G401 (cell line): ENCODE results near the gene PLCL2. TPM values are rescaled to one million over a fixed set of nuclear protein-coding genes. Genes with fewer than 3 reads are reported as not detected.

Source experiments
- DNase-seq: peaks from one replicate; pipeline ENCODE4 v3.0.0-alpha.2; 2015; ENCODE audit warnings: low spot score
- in situ Hi-C: cut with HindIII; loops from 2 replicates; pipeline ENCODE4 v1.10.0; 2016; ENCODE audit warnings: low sequenced_read_pairs, mixed read lengths
- total RNA-seq: library from RNA; depleted of rRNA; stranded (reverse); fragments of >200 nt; shearing (Covaris generic); gene quantifications from 2 replicates; pipeline ENCODE4 v1.2.3, GENCODE V29; 2014

PLCL2 gene
- total RNA-seq, 1 experiment from 2014 or later, result not detected

DNA sequence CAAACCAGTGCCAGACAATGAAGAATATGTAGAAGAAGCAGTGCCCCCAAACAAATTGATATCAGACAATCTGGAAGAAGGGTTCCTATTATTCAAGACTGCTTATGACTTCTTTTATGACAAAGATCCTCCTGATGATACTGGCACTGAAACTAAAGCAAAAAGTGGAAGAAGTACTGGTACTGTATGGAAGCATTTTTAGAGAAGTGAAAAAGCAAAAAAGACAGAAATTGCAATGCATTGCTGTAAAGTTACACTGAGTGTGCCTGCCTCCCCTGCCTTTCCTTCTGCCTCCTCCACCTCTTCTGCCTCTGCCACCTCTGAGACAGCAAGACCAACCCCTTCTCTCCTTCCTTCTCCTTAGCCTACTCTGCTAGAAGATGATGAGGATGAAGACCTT is 167.6 kb downstream of the PLCL2 start:
- no peak for DNase-seq
- in situ Hi-C loops, result no loop called here

DNA sequence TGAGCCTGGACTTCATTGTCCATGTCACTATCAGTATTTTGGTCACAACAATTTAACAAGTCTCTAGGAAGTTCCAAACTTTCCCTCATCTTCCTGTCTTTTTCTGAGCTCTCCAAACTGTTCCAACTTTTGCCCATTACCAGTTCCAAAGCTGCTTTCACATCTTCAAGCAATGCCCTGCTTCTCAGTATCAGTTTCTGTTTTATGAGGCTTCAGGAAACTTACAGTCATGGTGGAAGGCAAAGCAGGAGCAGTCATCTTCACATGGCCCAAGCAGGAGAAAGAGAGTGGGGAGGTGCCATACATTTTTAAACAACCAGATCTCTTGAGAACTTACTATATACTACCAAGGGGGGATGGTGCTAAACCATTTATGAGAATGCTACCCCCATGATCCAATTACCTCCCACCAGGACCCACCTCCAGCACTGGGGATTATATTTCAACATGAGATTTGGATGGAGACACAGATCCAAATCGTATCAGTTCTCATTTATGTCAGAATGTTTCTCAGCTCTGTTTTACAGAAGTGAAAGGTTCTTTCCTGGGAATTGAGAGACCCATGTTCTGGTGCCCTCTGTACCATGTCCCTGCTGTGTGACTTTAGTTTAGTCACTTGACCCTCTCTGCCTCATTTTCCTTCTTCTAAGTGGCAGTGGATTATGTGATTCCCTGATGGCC is 169.7 kb downstream of the PLCL2 start:
- in situ Hi-C loops, result no loop called here
- no peak for DNase-seq

DNA sequence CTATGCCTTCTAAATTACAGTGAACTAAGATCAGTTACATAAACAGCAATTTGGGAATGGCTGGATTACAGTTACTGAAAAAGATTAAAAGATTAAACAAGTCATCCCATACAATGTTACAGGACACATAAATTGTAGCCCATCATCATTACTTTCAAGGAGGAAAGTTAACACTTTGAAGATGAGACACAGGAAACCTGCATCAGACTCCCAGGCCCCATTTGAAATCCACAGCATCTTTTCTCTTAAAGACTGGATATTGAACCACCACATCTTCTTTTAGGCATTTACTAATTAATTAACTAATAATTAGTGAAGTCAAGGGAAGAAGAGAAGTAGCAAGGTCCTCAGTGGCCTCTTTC is 170.2 kb downstream of the PLCL2 start:
- in situ Hi-C loops, result no loop called here
- DNase-seq, result no peak

DNA sequence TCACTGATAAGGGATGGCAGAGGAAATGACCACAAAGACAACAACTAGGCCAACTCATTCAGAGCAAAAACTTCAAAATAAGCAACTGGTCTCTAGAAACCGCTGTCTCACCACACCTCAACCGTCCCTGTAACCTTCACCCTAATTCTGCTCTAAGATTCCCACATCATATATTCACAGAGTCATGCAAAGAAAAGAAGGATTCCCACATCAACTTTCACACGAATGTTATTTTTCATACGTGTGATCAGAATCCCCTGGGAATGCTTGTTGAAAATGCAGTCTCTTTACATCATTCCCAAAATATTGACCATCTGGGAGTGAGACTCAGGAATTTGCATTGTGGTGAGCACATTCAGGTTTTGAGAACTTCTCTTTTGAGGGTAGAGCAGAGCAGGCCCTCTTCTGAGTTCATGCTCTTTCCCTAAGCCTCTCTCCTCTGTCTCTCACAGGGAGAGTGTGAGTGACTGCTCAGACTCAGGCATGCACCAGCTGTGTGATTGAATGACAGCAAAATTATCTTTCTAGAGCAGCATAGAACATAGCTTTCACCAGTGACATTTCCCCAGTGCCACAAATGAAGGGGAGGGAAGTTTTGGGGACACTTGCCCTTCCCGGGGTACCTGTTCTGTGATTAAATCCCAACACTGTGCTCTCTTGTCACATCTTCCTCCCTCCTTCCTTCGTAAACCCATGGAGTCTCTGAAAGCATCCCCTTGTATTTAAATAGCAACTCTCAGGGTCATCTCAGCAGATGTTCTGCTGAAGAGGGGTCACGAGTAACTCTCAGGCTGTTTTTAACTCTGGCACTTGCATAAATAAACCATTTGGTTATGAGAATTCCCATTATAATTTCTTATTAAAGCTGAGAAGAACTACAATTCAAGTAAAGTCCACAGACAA is 170.9 kb downstream of the PLCL2 start:
- in situ Hi-C loops, result no loop called here
- no peak for DNase-seq

DNA sequence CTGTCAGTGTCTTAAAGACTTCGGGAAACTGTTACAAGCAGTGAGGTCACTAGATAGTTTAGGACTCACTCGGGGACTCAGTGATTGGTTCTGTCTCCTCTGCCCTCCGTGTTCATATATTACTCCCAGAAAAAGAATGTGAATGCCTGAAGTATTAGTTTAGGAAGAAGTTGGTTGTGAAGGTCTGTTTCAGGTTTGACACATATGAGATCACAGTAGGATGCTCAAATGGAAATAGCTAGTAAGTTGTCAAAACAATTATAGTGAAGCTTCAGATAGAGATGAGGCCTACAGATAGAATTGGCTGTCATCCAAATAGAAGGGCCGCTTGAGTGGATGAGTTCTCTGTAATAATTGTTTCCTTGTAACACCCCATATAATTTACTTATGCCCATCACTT is 172.6 kb downstream of the PLCL2 start:
- in situ Hi-C loops, result no loop called here
- DNase-seq, result peak; percentile 76

DNA sequence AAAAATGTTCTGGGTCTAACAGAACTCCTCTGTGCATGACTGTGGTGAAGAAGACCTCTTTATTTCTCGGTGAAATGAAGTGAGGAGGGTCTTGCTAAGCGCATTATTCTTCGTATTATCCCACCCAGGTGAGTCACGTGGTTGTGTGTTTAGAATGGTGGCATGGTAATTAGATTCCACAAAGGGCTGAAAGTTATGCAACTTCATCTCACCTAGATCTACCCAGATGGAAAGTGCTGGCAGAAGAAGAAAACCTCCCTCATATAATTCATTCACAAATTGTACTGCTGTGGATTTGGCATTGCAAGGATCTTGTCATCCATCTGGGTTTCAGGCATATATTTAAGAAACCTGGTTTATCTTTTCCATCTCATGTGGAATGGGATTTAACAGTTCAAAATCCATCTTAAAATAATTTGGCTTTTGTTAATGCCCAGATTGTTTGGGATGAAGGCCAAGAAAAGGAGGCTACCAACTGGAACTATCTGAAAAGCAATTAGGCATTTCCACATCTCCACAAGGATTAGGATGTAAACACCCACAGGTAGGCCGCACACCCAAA is 175.3 kb downstream of the PLCL2 start:
- peak; percentile 81 for DNase-seq
- in situ Hi-C loops, result no loop called here

DNA sequence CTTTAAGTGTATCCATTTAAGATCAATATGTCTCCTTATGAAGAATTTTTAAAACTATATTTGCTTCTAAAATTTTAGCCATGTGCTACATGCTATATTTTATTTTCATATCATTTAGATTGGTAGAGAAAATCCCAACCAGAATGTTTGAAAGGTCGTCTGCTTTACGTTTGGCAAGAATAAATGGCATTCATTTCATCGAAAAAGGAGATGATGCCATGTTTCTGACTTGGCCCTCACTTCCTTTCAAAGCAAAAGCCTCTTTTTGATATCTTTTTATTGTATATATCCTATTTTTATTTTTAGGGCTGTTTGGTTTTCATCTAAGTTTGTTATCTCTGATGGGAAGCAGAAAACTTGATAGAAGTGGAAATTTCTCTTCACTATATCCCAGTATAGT is 176.2 kb downstream of the PLCL2 start:
- in situ Hi-C loops, result no loop called here
- DNase-seq, result no peak

DNA sequence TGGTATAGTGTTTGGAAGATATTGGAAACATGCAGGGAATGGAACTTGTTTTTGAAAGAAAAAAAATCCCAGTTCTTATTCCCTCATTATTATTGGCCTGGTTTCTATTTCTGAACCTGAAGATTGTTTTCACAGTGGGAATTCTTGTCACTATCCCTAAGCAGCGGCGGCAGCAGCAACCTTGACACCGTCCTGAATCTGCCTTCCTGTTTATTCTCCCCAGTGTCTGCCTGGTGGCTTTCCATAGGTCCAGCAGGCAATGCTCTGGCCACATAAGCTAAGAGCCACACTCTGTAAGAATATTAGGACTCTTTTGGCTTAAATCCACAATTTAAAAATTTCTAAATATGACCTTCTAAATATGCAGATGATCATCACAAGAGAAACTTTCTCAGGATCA is 178.0 kb downstream of the PLCL2 start:
- DNase-seq, result no peak
- in situ Hi-C loops, result no loop called here

DNA sequence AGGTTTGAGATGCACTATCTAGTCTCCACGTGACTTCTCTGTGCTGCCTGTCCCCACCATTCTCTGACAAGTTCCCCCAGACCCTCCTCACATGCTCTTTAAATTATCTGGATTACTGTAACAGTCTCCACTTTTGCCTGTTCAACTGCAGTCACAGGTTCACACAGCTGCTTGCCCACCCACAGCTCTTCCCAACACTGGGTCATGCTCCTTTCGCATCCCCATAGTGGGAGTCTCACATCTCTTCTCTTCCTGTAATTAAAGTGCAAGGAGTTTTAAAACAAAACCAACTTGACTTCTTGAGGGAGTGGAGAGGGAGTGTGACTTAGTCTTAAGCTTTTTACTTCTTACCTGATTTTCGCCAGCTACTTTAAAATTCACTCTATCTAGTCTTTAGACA is 178.8 kb downstream of the PLCL2 start:
- in situ Hi-C loops, result no loop called here
- no peak for DNase-seq

DNA sequence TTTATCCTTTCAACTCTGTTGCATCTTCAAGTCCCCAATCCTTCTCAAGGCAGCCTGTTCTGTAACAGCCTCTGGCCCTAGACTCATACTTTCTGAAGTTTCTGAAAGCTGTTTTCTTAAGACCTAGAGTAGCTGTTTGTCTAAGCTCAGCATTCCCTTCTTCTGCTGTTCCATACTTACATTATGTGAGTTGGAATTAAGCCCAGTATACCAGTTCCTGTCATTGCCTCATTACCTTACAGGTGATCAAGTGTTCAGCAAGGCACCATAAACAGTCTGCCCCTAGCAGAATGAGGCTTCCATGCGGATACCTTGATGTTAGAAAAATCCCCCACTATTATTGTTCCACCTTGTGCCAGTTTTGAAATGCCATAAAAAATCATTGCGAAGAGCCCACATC is 180.6 kb downstream of the PLCL2 start:
- in situ Hi-C loops, result no loop called here
- DNase-seq, result no peak

DNA sequence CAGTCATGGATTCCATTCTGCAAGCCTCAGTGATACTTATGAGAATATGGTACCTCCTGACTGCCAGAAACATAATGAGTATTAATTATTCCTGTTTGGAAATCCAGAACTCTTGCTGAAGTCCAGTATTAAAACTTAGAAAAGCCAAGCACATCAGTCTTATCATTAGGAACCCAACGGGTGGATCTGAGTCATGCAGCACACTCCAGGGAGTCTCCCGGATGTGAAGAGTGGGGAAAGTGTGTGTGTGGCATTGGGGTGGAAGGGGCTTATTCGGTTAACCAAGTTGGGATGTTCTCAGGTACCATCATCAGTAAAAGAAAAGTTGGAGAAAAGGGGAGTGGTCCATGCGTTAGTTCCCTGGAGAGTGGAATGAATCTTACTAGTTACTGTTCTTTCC is 181.1 kb downstream of the PLCL2 start:
- DNase-seq, result no peak
- in situ Hi-C loops, result no loop called here

DNA sequence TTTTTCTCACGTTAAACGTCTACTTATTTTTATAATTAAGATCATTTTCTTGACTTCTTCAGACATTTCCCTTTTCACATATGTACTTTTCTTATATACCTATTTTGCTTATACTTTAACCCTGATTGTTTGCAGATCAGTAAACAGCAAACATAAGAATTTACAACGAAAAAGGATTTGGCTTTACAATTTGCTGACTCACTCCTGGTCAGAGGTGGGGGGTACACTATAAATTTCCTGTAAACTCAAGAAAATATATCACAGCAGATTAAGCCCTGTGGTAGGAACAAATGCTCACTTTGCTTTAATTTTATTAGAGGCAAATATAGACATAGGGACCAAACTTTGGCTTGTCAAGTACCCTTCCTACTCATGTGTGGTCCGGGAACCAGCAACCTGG is 185.0 kb downstream of the PLCL2 start:
- DNase-seq, result no peak
- in situ Hi-C loops, result no loop called here

DNA sequence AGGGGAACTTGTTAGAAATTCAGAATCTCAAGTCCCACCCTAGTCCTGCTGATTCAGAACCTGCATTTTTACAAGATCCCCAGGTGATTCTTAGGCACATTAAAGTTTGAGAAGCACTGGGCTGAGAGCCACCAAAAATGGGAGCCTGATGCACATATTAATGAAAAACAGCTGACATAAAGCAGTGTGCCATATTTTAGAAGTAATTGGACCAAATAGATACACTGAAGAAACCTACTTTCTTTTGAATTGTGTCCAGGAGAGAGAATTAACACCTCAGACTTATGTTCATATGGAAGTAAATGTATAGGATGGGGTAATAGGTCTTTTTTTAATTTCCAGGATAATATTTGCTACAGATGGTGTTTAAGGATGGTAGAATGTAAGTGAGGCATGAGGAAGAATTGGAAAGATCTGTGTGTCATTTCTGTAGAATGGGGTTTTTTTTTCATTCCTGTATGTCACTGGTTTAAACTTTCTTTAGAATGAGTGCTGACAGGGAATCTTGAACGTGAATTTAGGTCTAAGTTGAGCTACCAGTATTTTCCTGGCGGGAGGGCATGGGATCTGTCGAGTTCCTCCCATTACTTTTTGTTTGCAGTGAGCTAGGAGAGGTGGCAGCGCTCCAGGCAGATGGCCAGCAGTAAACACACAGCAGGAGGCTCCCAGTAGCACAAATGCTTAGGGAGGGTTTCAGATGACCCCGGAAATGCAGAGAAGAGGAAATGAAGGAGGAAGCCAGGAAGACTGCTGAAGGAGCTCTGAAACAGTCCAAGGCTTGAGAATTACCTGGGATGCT is 185.6 kb downstream of the PLCL2 start:
- peak; percentile 76 for DNase-seq
- in situ Hi-C loops, result no loop called here

DNA sequence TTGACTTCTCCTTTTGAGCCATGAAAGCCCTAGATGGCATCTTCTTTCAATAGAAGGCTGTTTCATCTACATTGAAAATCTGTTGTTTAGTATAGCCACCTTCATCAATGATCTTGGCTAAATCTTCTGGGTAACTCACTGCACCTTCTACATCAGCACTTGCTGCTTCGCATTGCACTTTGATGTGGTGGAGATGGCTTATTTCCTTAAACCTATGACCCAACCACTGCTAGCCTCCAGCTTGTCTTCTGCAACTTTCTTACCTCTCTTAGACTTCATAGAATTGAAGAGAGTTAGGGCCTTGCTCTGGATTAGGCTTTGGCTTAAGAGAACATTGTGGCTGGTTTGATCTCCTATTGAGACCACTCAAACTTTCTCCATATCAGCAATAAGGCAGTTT is 189.8 kb downstream of the PLCL2 start:
- in situ Hi-C loops, result no loop called here
- DNase-seq, result no peak

DNA sequence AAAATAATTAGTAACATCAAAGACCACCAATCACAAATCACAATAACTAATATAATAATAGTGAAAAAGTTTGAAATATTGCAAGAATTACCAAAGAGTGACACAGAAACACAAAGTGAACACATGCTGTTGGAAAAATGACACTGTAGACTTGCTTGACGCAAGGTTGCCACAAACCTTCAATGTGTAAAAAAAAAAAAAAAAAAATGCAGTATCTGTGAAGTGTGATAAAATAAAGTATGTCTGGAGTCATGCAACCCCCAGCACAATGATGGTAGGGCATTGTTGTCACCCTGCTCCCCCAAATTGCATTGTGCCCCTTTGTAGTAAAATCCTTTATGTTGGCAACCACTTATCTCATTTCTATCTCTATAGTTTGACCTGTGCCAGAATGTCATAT is 190.6 kb downstream of the PLCL2 start:
- no peak for DNase-seq
- in situ Hi-C loops, result no loop called here

DNA sequence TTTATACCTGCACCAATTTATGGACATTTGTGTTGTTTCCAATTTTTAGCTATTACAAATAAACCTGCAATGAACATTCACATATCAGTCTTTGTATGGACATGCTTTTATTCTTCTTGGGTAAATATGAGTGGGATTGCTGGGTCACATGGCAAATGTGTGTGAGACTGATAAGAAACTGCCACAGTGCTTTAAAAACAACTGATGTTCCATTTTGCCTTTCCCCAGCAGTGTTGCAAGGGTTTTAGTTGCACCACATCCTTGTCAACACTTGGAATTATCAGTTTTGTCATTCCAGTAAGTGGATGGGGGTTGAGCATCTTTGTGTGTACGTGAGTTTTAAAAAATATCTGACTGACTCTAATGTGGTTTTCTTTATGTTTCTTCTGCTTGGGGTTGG is 191.2 kb downstream of the PLCL2 start:
- in situ Hi-C loops, result no loop called here

DNA sequence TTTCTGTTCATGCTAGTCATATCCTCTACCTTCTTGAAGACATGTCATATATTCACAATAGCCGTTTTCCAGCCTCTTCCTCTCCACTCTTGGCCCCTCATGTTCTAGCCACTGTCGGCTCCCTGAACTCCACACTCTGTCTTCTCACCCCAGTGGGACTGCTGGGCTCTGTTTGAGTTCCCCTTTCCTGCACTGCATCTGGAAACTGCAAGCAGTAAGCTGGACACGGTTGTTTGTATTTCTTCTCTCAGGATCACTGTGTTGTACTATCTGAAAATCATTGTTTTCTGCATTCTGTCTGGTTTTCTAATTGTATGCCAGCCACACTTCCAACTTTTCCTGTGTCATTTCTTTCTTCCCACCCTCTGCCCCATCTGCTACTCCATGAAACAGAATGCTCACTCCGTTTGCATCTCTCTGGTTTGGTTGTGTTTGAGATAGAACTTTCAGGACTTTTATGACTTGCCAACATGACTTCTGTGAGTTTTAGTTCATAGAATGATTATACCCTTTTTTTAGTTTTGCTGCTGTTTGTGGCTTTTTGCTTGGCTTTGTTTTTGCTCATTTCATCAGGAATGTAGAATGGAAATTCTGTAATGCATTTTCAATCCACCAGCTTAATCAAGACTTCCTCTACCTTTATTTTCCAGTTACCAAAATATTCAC is 192.3 kb downstream of the PLCL2 start:
- no peak for DNase-seq
- in situ Hi-C loops, result no loop called here

More for the DNA sequence above, 191.2 kb downstream of the PLCL2 start:
- DNase-seq, result no peak

DNA sequence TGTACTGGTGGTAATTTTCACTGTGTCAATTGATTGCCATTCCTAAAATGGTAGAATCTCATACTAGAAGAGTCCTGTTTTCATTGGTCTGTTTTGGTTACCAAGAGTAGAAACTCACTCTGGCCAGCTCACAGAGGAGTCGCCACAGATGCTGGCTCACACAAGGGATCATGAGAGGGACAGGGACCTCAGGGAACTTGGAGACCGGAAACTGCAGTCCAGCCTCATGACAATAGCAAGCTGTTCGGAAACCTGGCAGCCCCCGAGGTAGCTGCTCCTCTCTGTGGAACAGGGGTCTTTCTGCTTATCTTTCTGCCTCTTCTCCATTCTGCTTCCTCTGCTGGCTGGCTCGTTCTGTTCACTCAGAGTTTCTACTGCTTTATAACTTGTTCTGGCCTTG is 192.9 kb downstream of the PLCL2 start:
- DNase-seq, result no peak
- in situ Hi-C loops, result no loop called here

DNA sequence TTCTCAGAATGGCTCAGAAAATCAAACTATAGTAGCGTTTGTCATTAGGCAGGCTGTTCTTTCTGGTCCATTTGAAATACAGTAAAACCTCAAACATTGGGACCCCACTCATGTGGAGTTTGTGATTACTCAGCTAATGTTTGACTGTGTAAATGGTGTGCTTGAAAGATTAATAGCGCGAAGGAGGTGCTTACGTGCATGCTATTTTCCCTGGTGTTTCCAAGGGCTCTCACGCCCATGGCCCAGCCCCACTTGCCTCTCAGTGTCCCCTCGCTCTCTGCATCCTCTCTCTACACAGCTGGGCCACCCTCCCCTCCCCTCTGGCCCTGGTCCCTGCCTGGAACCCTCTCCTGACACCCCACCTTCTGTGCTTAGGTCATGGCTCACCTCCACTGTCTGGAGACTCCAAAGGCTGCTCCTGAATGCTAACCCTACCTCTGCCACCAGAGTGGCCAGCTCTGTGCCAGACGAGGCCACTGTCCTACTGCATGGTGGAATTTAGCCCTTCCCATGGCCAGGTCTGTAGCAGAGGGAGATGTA is 194.2 kb downstream of the PLCL2 start:
- in situ Hi-C loops, result no loop called here
- no peak for DNase-seq
